OCI-LY1 (cell line): ENCODE results near the gene PRSS33.

ENCODE experiments used
- EZH2 ChIP-seq: fragments of 200-600 bp; sonication (generic), shearing (Covaris generic); IDR thresholded peaks from 2 replicates; pipeline ENCODE4 v1.8.0; 2017; ENCODE audit warnings: borderline replicate concordance, mixed run types, mild to moderate bottlenecking, antibody characterized with exemption, low read length, moderate library complexity, mixed read lengths
- TF ChIP-seq, protein P1 (sequence below): fragments of 200-600 bp; sonication (generic), shearing (Covaris generic); IDR thresholded peaks from 2 replicates; pipeline ENCODE4 v1.5.1; 2017; ENCODE audit warnings: mild to moderate bottlenecking, antibody characterized with exemption, low read length, moderate library complexity, mixed read lengths

GRCh38 chr16:2761886-2762583 lies 25.3 kb downstream of the PRSS33 start:
- no peak for TF ChIP-seq EZH2
- TF ChIP-seq, protein P1, sequence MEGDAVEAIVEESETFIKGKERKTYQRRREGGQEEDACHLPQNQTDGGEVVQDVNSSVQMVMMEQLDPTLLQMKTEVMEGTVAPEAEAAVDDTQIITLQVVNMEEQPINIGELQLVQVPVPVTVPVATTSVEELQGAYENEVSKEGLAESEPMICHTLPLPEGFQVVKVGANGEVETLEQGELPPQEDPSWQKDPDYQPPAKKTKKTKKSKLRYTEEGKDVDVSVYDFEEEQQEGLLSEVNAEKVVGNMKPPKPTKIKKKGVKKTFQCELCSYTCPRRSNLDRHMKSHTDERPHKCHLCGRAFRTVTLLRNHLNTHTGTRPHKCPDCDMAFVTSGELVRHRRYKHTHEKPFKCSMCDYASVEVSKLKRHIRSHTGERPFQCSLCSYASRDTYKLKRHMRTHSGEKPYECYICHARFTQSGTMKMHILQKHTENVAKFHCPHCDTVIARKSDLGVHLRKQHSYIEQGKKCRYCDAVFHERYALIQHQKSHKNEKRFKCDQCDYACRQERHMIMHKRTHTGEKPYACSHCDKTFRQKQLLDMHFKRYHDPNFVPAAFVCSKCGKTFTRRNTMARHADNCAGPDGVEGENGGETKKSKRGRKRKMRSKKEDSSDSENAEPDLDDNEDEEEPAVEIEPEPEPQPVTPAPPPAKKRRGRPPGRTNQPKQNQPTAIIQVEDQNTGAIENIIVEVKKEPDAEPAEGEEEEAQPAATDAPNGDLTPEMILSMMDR, result no peak
